ENCODE data around the gene FAM240B. TPM values are rescaled to one million over a fixed set of nuclear protein-coding genes. Genes with fewer than 3 reads are reported as not detected.

Gene FAM240B
- total RNA-seq, 2 experiments from 2014 or later, result not detected

DNA sequence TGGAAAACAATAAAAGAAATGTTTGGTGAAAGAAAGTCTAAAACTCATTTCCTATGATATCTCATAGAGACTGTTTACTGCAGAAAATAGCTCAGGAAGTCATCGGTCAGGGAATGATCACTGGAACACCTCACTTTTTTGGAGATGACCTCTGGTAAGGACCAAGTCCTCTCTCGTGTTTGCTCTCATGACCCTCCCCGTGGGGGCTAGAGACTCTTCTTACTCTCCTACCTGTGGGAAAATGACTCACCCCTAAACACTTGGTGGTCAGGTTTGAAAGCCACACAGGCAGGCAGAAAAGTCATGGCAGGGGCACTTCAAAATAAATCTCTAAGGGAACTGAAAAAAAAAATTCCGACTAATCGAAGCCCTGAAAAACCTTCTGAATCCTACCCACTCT, 48.2 kb downstream of the FAM240B start:
- peaks cover 8% of the 10 kb centered on the region for H3K27me3 Mint-ChIP-seq
- peaks cover 16% of the 10 kb centered on the region for H3K4me1 Mint-ChIP-seq
- CTCF ChIA-PET, result no interaction called here
- no peaks in the 10 kb centered on the region for H3K36me3 Mint-ChIP-seq
- DNase-seq (no peak), ATAC-seq (no peak)
- no peak overlapping the region for H3K4me3 Mint-ChIP-seq
- H3K9me3 Mint-ChIP-seq (ENCODE audit: low read depth), result no peaks in the 10 kb centered on the region
- H3K27ac Mint-ChIP-seq, result no peak overlapping the region

DNA sequence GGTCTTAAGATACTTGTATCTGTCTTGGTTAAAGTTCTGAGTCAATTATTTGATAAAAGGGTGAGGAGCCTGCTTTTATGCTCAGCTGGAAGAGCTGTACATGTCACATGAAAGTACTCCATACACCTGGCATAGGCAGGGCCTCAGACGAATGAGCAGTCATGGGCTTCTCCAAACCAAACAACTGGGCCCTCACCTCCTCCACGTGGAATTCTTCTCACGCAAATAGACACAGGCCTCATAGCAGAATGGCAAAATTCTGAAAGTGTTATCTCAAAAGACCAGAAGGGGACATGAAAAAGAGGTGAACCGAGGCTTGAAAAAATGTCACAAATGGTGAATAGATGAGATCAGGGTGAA, 48.6 kb downstream of the FAM240B start:
- H3K27me3 Mint-ChIP-seq, result peaks cover 8% of the 10 kb centered on the region
- CTCF ChIA-PET, result no interaction called here
- no peak overlapping the region for H3K4me3 Mint-ChIP-seq
- H3K36me3 Mint-ChIP-seq, result no peaks in the 10 kb centered on the region
- DNase-seq (no peak), ATAC-seq (no peak)
- H3K27ac Mint-ChIP-seq, result no peak overlapping the region
- H3K4me1 Mint-ChIP-seq, result peaks cover 16% of the 10 kb centered on the region
- H3K9me3 Mint-ChIP-seq (ENCODE audit: low read depth), result no peaks in the 10 kb centered on the region

DNA sequence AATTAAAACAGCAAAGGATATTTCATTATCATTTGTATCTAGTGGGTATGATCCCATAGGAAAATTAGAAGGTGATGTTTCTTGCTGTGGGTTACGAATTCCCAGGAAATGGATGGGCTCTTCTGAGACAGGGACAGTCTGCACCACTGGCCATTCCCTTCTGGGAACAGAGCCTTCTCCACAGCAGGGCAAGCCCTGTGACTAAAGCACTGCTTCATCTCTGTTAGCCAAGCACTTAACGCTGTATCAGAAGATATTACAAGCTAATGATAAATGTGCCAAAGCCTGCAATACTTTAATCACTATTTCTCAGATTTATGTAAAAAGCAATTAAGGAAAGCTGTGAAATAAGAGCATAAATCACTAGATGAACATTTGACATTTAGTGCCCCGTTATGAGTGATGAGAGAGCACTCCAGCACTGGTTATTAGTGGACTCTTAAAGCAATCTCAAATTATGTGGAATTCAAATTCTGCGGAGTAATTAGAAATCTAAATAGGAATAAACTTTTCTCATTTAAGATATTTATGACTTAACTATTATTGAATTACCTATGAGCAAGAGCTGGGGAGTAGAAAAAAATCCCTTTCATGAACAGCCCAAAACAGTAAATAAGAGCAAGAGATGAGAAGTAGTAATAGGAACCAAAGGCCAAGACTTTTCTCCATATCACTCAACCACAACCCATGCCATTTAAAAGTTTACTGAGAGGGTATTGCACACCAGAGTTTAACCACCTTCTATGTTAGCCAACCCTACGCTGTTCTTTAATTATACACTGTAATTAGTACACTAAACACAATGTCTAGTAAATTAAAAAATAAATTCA, 49.2 kb downstream of the FAM240B start:
- Mint-ChIP-seq H3K4me3 (no peak overlapping the region), H3K27me3 (peaks cover 8% of the 10 kb centered on the region), H3K27ac (no peak overlapping the region), H3K4me1 (peaks cover 16% of the 10 kb centered on the region), H3K9me3 (ENCODE audit: low read depth) (no peaks in the 10 kb centered on the region), H3K36me3 (no peaks in the 10 kb centered on the region)
- CTCF ChIA-PET, result no interaction called here
- ATAC-seq, result no peak
- no peak for DNase-seq

DNA sequence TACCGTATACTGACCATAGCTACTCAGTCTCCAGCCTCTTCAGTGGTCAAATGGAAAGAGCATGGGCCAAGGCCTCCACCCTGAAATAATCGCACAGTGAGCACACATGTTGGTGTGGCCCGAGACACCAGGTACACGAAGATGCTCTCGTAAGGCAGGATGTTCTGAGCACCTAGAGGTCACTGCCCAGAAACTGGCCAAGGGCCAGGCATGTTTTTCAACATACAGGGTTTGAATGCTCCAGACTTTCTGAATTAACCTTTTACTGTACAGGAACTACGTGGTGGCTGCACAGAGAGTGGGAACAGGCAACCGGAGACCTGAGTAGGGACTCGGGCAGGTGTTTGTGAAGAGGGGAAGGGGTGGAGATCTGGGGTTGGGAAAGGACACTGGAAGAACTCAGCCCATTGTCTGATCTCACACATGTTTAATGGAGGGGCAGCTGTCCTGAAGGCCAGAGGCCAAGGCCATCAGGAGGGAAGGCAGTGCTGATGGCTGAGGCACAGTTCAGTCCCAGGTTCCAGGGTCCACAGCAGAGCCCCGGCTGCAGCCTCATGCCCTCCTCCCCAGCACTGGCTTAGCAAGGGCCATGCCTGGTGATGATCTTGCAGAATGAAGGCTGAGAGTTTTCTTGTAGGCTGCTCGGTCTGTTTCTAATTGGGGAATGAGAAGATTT, 51.0 kb downstream of the FAM240B start:
- H3K9me3 Mint-ChIP-seq (ENCODE audit: low read depth), result no peaks in the 10 kb centered on the region
- no peaks in the 10 kb centered on the region for H3K36me3 Mint-ChIP-seq
- H3K4me3 Mint-ChIP-seq, result no peak overlapping the region
- no peak for DNase-seq
- H3K27me3 Mint-ChIP-seq, result peaks cover 11% of the 10 kb centered on the region
- H3K27ac Mint-ChIP-seq, result no peak overlapping the region
- H3K4me1 Mint-ChIP-seq, result peaks cover 16% of the 10 kb centered on the region
- no peak for ATAC-seq
- CTCF ChIA-PET, result no interaction called here

DNA sequence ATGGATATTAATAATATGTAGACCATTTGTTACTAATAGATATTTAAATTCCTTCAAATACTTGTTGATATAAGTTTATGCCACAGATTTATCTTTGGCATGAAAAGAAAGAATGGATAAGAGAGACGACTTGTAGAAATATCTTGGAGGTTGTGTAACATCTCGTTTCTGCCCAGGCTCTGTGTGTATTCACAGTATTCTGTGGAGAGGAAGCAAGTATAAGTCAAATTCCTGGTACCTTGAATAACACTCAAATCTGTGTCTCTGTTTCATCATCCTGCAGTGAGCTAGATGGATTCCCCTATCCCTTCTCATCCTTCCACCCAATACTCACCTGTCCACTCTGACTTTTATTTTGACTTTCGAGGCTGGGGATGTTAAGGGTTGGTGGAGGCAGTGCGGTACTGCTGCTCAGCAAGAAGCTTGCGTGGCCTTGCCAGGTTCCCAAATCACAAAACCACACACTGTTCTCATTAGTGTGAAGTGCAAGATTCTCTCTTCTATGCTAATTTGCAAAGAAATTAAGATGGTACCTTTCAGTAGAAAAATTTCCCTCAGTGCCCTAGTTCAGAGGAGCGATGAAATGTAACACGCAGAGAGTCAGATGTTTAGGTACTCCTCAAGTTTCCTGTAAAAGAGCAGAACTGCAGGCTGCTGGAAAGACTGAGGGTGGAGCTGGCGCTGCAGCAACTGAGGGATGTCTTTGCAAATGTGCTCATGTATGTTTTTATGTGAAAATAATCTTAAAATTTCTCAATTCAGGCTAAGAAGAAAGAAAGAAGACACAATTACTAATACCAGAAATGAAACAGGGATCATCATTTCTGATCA, 57.0 kb downstream of the FAM240B start:
- H3K36me3 Mint-ChIP-seq, result no peaks in the 10 kb centered on the region
- H3K4me3 Mint-ChIP-seq, result no peak overlapping the region
- DNase-seq (no peak), ATAC-seq (no peak)
- CTCF ChIA-PET, result no interaction called here
- H3K9me3 Mint-ChIP-seq (ENCODE audit: low read depth), result no peaks in the 10 kb centered on the region
- H3K27ac Mint-ChIP-seq, result no peak overlapping the region
- H3K27me3 Mint-ChIP-seq, result peaks cover 22% of the 10 kb centered on the region
- H3K4me1 Mint-ChIP-seq, result no peaks in the 10 kb centered on the region

DNA sequence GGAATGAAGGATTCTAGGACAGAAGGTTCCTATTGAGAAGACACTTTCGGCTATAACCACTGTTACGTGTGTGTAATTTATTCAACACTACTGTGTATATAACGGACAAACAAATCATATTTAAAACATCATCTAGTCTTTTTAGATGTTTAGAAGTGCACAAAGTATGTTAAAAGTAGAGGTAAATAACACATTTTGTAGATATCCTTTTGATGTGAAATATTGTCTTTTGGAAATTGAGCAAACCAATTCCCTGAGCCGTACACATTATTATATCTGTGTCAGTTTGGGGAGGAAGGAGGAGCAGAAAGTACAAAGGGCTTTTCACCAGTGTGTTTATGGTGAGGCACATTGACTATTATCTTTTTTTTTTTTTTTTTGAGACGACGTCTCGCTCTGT, 60.4 kb downstream of the FAM240B start:
- CTCF ChIA-PET, result no interaction called here
- Mint-ChIP-seq H3K27ac (no peak overlapping the region), H3K36me3 (no peaks in the 10 kb centered on the region), H3K4me1 (no peaks in the 10 kb centered on the region), H3K27me3 (peaks cover 29% of the 10 kb centered on the region), H3K4me3 (no peak overlapping the region), H3K9me3 (ENCODE audit: low read depth) (no peaks in the 10 kb centered on the region)
- DNase-seq (no peak), ATAC-seq (no peak)

DNA sequence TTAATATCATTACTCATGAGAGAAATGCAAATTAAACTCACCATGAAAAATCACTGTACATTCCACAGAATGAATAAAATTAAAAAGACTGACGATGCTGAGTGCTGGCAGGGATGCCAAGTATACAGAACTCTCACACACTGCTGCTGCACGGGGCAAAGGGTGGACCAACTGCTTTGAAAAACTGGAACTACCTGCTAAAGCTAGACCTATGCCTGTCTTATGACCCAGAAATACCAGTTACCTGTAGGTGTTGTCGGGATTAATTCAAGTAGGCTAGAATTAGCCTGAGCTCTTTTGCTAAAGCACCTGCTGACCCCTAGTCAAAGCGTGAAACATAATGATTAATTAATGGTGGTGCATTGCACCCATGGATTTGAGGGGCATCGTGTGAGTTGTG, 63.0 kb downstream of the FAM240B start:
- no peak overlapping the region for H3K4me3 Mint-ChIP-seq
- no peaks in the 10 kb centered on the region for H3K36me3 Mint-ChIP-seq
- ATAC-seq, result no peak
- no peak for DNase-seq
- peaks cover 17% of the 10 kb centered on the region for H3K27me3 Mint-ChIP-seq
- no peak overlapping the region for H3K27ac Mint-ChIP-seq
- CTCF ChIA-PET, result no interaction called here
- H3K9me3 Mint-ChIP-seq (ENCODE audit: low read depth), result no peaks in the 10 kb centered on the region
- no peaks in the 10 kb centered on the region for H3K4me1 Mint-ChIP-seq

DNA sequence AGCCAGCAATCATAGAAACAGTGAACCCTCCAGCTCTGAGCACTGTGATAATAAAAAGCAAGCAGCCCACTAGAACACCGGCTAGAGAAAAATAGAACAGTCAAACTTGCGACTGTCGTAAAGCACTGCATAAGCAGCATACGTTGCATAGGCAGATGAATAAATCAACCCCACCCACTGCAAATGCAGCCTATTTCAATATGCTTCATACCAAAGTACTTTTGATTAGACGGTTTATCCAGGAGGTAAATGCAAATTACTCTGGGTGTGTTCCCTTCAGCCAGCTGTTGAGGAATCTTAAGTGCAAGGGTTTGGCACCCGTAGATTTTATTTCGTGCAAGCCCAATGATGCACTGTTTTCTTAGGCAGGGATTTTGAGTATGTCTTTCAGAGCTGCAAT, 67.4 kb downstream of the FAM240B start:
- no peak overlapping the region for H3K4me3 Mint-ChIP-seq
- CTCF ChIA-PET, result no interaction called here
- H3K9me3 Mint-ChIP-seq (ENCODE audit: low read depth), result peaks cover 2% of the 10 kb centered on the region
- H3K27me3 Mint-ChIP-seq, result peaks cover 7% of the 10 kb centered on the region
- no peak for DNase-seq
- H3K27ac Mint-ChIP-seq, result no peak overlapping the region
- H3K36me3 Mint-ChIP-seq, result no peaks in the 10 kb centered on the region
- no peaks in the 10 kb centered on the region for H3K4me1 Mint-ChIP-seq
- ATAC-seq, result no peak

DNA sequence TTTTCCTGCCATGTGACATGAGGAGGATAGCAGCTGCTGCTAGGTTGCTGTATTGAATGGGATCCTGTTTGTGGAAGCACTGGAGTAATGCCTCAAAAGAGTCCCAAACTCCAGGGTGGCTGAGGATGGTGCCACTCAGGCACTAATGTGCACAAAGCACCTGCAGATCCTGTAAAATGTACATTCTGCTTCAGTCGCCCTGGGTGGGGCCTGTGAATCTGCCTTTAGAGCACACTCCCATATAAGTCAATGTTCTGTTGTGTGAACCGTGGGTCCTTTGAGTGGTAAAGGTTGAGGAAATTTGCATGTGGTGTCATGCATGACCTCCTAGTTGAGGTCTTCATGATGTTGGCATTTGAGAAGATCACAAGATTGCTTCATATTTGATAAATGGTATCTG, 67.9 kb downstream of the FAM240B start:
- Mint-ChIP-seq H3K4me1 (no peaks in the 10 kb centered on the region), H3K36me3 (no peaks in the 10 kb centered on the region)
- CTCF ChIA-PET, result no interaction called here

DNA sequence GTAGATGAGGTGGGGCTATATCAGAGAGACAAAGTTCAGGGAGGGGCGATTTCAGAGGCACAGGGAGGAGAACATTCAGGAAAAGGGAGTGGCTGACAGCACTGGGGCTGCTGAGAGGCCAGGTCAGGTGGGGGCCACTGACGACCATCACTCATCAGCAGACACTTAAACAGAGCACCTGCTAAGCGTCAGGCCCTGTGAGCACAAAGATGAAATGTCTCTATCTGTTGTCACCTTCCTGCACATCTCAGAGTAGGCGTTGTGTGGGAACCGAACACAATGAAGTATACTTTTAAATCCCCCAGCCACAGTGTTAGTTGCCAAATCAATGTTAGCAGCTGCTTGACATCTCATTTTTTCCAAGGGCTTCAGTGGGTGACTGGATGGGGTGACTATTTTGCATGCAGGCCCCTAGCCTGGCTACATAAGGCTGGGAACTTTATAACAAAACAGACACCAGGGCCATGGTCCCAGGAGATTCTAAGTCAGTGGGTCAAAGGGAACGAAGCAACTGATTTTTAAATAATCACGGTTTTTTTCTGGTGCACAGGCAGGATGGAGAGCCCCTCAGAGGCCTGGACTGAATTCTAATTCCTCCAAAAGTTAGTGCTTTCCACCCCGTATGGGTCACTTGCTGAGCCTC, 68.4 kb downstream of the FAM240B start:
- Mint-ChIP-seq H3K27ac (no peak overlapping the region), H3K36me3 (no peaks in the 10 kb centered on the region), H3K4me3 (no peak overlapping the region), H3K4me1 (no peaks in the 10 kb centered on the region), H3K27me3 (peaks cover 4% of the 10 kb centered on the region), H3K9me3 (ENCODE audit: low read depth) (peaks cover 2% of the 10 kb centered on the region)
- ATAC-seq (no peak), DNase-seq (no peak)
- CTCF ChIA-PET, result interaction anchor here (1.6 kb wide), 1 partner anchor 31 kb away, joined by 3 read pairs; the partner anchor contains the start of gene ANKRD18A

More for the DNA sequence above, 67.9 kb downstream of the FAM240B start:
- peaks cover 2% of the 10 kb centered on the region for H3K9me3 Mint-ChIP-seq (ENCODE audit: low read depth)
- no peak overlapping the region for H3K4me3 Mint-ChIP-seq
- peaks cover 4% of the 10 kb centered on the region for H3K27me3 Mint-ChIP-seq
- H3K27ac Mint-ChIP-seq, result no peak overlapping the region
- ATAC-seq, result no peak
- DNase-seq, result no peak

DNA sequence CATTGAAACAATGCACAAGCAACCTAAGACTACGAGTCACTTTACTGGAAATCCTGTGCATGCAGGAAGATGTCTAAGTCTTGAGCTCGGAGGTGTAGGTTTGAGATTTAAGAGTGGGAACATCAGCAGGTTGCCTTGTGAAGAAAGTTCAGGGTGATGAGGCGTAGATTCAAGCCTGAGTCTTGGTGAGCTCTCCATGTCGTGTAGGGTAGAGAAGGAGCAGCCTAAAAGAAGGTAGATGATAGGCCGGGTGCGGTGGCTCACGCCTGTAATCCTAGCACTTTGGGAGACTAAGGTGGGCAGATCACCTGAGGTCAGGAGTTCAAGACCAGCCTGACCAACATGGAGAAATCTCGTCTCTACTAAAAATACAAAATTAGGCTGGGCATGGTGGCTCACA, 69.4 kb downstream of the FAM240B start:
- H3K27me3 Mint-ChIP-seq, result no peaks in the 10 kb centered on the region
- ATAC-seq (no peak), DNase-seq (no peak)
- peaks cover 2% of the 10 kb centered on the region for H3K9me3 Mint-ChIP-seq (ENCODE audit: low read depth)
- H3K27ac Mint-ChIP-seq, result no peak overlapping the region
- no peaks in the 10 kb centered on the region for H3K36me3 Mint-ChIP-seq
- CTCF ChIA-PET, result interaction anchor here (1.6 kb wide), 1 partner anchor 30 kb away, joined by 3 read pairs; the partner anchor contains the start of gene ANKRD18A
- no peak overlapping the region for H3K4me3 Mint-ChIP-seq
- no peaks in the 10 kb centered on the region for H3K4me1 Mint-ChIP-seq

DNA sequence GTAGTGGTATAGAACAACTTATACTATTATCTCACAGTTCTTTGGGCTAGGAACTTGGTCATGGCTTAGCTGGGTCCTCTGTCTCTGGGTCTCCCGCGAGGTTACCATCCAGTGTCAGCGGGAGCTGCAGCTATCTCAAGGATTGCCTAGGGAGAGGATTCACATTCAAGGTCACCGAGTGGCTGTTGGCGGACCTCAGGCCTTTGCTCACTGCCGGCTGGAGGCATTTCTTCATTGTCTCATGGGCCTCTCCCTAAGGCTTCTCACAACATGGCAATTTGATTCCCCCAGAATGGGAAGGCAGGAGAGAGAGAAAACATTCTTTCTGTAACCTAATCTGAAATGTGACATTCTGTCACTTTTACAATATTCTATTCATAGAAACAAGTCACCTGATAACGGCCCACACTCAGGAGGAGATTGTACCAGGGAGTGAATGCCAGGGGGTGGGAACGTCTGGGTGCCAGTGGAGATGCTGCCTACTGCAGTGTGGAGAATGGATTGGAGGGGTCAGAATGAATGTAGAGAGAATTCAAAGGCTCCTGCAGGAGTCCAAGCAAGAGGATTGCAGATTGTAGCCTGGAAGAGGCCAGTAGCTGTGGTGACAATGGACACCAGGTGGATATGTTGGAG, 70.1 kb downstream of the FAM240B start:
- H3K27me3 Mint-ChIP-seq, result no peaks in the 10 kb centered on the region
- ATAC-seq (no peak), DNase-seq (no peak)
- peaks cover 2% of the 10 kb centered on the region for H3K9me3 Mint-ChIP-seq (ENCODE audit: low read depth)
- no peak overlapping the region for H3K27ac Mint-ChIP-seq
- H3K36me3 Mint-ChIP-seq, result no peaks in the 10 kb centered on the region
- H3K4me1 Mint-ChIP-seq, result no peaks in the 10 kb centered on the region
- CTCF ChIA-PET, result interaction anchor here (1.6 kb wide), 1 partner anchor 29 kb away, joined by 3 read pairs; the partner anchor contains the start of gene ANKRD18A
- H3K4me3 Mint-ChIP-seq, result no peak overlapping the region

DNA sequence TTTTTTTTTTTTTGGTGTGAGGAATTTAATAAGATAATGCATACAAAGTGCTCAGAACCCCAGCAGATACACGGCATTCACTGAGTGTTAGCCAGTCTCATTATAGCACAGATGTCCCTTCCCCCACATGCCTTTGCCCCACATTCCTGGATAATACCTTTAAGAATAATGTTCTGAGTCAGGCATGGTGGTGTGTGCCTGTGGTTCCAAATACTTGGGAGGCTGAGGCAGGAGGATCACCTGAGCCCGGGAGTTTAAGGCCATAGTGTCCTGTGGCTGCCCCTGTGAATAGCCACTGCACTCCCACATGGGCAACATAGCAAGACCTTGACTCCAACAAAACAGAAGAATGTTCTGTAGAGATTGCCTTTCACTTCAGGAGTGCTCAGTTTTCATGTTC, 75.3 kb downstream of the FAM240B start:
- peaks cover 2% of the 10 kb centered on the region for H3K9me3 Mint-ChIP-seq (ENCODE audit: low read depth)
- ATAC-seq (no peak), DNase-seq (no peak)

More for the DNA sequence above, 75.3 kb downstream of the FAM240B start:
- Mint-ChIP-seq H3K27me3 (peaks cover 2% of the 10 kb centered on the region), H3K36me3 (no peaks in the 10 kb centered on the region), H3K27ac (no peak overlapping the region), H3K4me3 (no peak overlapping the region), H3K4me1 (no peaks in the 10 kb centered on the region)
- CTCF ChIA-PET, result no interaction called here
